ENCODE data around the gene TMEM132A.

DNA sequence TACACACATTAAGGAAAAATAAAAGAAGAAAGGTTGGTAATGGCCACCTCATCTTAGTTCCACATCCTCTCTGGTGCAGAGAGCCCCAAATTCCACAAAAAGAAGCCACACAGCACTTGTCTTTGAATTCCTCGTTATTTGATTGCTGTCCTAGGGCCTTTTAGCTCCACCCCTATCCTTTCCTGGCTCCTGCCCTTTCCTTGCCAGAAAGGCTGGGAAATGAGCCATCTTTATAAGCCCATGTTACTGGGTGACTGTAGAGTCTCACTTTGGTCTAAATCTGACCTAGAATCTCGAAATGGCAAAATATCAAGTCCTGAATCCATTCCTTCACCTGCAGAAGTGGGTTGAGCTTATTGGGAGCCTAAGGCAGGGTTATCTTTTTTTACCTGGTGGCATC is 4.3 kb upstream of the TMEM132A start:
- TF ChIP-seq POLR2A (IDR thresholded peaks at IDR 0.05; ENCODE audit: low read depth, low read length) (no peak), TAF1 (IDR thresholded peaks at IDR 0.05; ENCODE audit: low read depth, low read length) (no peak), POLR2AphosphoS5 (IDR thresholded peaks at IDR 0.05; ENCODE audit: low read depth, low read length) (no peak), POU2F2 (IDR thresholded peaks at IDR 0.05; ENCODE audit: low read depth, low read length) (no peak), PAX5 (IDR thresholded peaks at IDR 0.05; ENCODE audit: insufficient read depth, low read length, severe bottlenecking) (no peak), SPI1 (IDR thresholded peaks at IDR 0.05; ENCODE audit: low read depth, low read length) (no peak)

Measured in GM12891 (cell line).